Posterior cingulate gyrus (tissue), 11 donors: ENCODE measurements around the gene SLC22A5.
A peak's percentile ranks its signal among the peaks of the same experiment; 100 is the strongest.

Experiments used
- DNase-seq, 10 donors: peaks; one replicate each; pipeline versions ENCODE4 v3.0.0 to v3.0.0-alpha.2; 2020 to 2021; ENCODE audit warnings: mixed read lengths in 3 of 10
- intact Hi-C: fragments of 100-400 bp; cut with DNase I; formaldehyde crosslinking; loops from one replicate; pipeline ENCODE4 v1.15.1; 2023

The SLC22A5 gene

DNA sequence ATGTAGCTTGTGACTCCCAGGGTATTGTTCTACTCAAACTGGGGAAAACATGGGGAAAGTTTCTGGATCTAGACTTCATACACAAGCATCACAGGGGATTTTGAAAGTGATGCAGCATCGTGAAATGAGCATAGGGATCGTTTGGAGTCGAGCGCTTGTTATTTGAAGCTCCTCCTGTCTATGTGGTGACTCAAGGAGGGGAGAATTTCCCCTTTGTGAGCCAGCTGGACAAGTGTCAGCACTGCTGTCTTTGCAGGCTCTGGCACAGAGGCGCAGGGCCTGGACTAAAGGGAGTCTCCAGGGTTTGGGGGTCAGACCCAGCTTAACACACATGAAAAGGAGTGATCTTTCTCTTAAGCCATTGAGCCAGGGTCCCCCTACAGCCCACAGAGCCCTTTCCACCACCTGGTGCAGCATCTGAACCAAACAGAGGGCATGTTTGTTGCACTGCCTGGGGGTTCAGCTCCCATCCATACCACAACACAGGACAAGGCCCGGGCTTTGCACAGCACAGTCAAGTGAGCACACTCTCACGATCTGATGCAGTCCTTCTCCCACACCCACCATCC lies 70.1 kb downstream of the SLC22A5 start:
- intact Hi-C loops, result no loop called here
- peak in 2 of 10 donors; percentile 35 to 81 for DNase-seq

DNA sequence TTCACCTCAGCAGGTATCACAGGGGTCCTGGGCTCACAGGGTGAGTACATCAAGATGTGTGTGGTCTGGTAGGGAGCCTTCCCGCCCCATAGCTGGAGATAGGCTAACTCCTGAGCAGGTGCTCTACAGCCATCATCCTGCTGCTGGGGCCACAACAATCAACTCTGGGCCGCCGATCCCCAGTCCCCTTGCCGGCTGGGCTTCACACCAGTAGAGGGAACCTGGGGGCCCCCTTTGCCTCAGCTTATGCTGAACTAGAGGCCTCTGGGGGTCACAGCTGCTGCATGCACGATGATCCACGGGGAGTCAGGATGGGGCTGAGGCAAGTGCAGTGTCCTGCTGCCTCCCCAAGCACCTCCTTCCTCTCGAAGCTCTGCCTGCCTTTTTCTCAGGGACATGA lies 74.6 kb downstream of the SLC22A5 start:
- intact Hi-C loops, result no loop called here
- peak in 1 of 10 donors; percentile 37 for DNase-seq
